Measurements from ENCODE around the gene SSR1. TPM values are rescaled to one million over a fixed set of nuclear protein-coding genes. Genes with fewer than 3 reads are reported as not detected.

The SSR1 gene
- total and polyA plus RNA-seq, 2 experiments from 2014 or later, result 65.3 to 70.2 TPM

DNA sequence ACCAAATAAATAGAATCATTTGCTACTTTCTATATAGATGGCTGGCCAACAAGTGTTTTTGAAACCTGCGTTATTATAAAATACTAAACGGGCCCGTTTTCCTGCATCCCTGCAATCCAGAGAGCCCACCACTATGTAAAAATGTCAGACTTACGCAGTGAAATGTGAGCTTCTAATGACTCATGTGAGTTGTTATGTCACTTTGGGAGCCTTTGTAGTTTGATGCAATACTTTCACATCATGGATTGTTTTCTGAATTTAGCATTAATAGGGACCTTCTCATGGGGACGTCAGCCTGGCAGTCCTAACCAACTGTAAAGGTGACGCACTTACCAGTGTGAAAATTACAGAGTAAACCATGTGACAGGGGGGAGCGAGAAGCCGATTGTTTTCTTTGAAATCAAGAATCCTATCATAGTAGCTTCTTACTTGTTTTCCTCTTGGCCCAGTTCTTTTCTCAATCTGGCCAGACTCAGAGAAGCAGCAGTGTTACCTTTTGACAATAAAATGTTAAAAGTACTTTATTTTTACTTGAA, 75.3 kb downstream of the SSR1 start (continued):
- no peak for TF ChIP-seq EZH2 (IDR thresholded peaks at IDR 0.05; ENCODE audit: low read depth, unreplicated experiment)
- no peak for TF ChIP-seq ETS1 (IDR thresholded peaks at IDR 0.05)
- TF ChIP-seq ZNF114 (CRISPR knock-in tag; IDR thresholded peaks at IDR 0.05), result no peak
- TF ChIP-seq POLR2AphosphoS5 (IDR thresholded peaks at IDR 0.05; ENCODE audit: low read depth), result no peak
- TF ChIP-seq, protein P1, sequence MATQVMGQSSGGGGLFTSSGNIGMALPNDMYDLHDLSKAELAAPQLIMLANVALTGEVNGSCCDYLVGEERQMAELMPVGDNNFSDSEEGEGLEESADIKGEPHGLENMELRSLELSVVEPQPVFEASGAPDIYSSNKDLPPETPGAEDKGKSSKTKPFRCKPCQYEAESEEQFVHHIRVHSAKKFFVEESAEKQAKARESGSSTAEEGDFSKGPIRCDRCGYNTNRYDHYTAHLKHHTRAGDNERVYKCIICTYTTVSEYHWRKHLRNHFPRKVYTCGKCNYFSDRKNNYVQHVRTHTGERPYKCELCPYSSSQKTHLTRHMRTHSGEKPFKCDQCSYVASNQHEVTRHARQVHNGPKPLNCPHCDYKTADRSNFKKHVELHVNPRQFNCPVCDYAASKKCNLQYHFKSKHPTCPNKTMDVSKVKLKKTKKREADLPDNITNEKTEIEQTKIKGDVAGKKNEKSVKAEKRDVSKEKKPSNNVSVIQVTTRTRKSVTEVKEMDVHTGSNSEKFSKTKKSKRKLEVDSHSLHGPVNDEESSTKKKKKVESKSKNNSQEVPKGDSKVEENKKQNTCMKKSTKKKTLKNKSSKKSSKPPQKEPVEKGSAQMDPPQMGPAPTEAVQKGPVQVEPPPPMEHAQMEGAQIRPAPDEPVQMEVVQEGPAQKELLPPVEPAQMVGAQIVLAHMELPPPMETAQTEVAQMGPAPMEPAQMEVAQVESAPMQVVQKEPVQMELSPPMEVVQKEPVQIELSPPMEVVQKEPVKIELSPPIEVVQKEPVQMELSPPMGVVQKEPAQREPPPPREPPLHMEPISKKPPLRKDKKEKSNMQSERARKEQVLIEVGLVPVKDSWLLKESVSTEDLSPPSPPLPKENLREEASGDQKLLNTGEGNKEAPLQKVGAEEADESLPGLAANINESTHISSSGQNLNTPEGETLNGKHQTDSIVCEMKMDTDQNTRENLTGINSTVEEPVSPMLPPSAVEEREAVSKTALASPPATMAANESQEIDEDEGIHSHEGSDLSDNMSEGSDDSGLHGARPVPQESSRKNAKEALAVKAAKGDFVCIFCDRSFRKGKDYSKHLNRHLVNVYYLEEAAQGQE (IDR thresholded peaks at IDR 0.05; ENCODE audit: unreplicated experiment), result no peak
- TF ChIP-seq JUNB (IDR thresholded peaks at IDR 0.05; ENCODE audit: unreplicated experiment), result no peak
- TF ChIP-seq EZH2phosphoT487 (IDR thresholded peaks at IDR 0.05; ENCODE audit: unreplicated experiment), result no peak
- TF ChIP-seq ZNF331 (CRISPR knock-in tag; IDR thresholded peaks at IDR 0.05; ENCODE audit: low read depth), result no peak

- Histone ChIP-seq H3K4me2 (no peak overlapping the region), H3F3A (replicated peaks; ENCODE audit: low read depth) (no peaks in the 10 kb centered on the region), H3K4me3 (no peak overlapping the region), H3K9me2 (ENCODE audit: insufficient read depth) (no peaks in the 10 kb centered on the region), H2AFZ (no peak overlapping the region), H4K20me1 (replicated peaks; ENCODE audit: insufficient read depth) (no peaks in the 10 kb centered on the region), H3K4me1 (ENCODE audit: insufficient read depth) (peaks cover 11% of the 10 kb centered on the region; the same call in 1 of the 2 replicates), H3K79me2 (replicated peaks; ENCODE audit: insufficient read depth) (no peaks in the 10 kb centered on the region), H3K27me3 (ENCODE audit: insufficient read depth) (no peaks in the 10 kb centered on the region), H3K27ac (ENCODE audit: low read depth) (no peak overlapping the region), H3K36me3 (ENCODE audit: insufficient read depth) (no peaks in the 10 kb centered on the region)
- H3K27ac Mint-ChIP-seq, result no peak overlapping the region
- peaks cover 19% of the 10 kb centered on the region for H3K4me1 Mint-ChIP-seq
- no peaks in the 10 kb centered on the region for H3K9me3 Mint-ChIP-seq
- ATAC-seq, result no peak
- peaks cover 8% of the 10 kb centered on the region for H3K27me3 Mint-ChIP-seq (ENCODE audit: insufficient read depth, low read depth, poor library complexity)
- H3K36me3 Mint-ChIP-seq (ENCODE audit: low read depth), result peaks cover 12% of the 10 kb centered on the region; the same call in 2 of the 3 replicates
- H3K4me3 Mint-ChIP-seq, result no peak overlapping the region
- DNase-seq (ENCODE audit: low spot score), result no peak
- TF ChIP-seq EZH2phosphoT487 (IDR thresholded peaks at IDR 0.05; ENCODE audit: unreplicated experiment), result no peak
- no peak for TF ChIP-seq ZNF114 (CRISPR knock-in tag; IDR thresholded peaks at IDR 0.05)
- no peak for TF ChIP-seq ETS1 (IDR thresholded peaks at IDR 0.05)
- TF ChIP-seq JUNB (IDR thresholded peaks at IDR 0.05; ENCODE audit: unreplicated experiment), result no peak
- TF ChIP-seq ZNF462 (CRISPR knock-in tag; IDR thresholded peaks at IDR 0.05), result no peak
- TF ChIP-seq STAT1 (IDR thresholded peaks at IDR 0.05; ENCODE audit: unreplicated experiment), result no peak
- no peak for TF ChIP-seq POLR2AphosphoS5 (IDR thresholded peaks at IDR 0.05; ENCODE audit: low read depth)
- no peak for TF ChIP-seq NANOG (IDR thresholded peaks at IDR 0.05; ENCODE audit: borderline replicate concordance)
Measured at GRCh38 chr6:7236306-7237209, 76.4 kb downstream of the SSR1 start.
